ENCODE results near the gene DHODH.
"Not testable (repeated sequence)": the region's sequence is repeated elsewhere in the genome, so short reads cannot be mapped to it uniquely, and the experiment has no call there.

DHODH gene

GRCh38 chr16:72008424-72009216, at the start of gene DHODH:
DHODH (plus strand) TSS chr16:72008744; CDS start chr16:72008765, 21 bp downstream.
- peak; percentile 98 for DNase-seq (ENCODE audit: low spot score)

GRCh38 chr16:71961066-71962039, 47.2 kb upstream of the DHODH start:
- peak; percentile 81 for DNase-seq (ENCODE audit: low spot score)

- DNase-seq (ENCODE audit: low spot score): no peak
Measured at GRCh38 chr16:71963125-71963875, 45.2 kb upstream of the DHODH start.

- no peak for DNase-seq (ENCODE audit: low spot score)
Measured at GRCh38 chr16:71965223-71965622, 43.3 kb upstream of the DHODH start.

- DNase-seq (ENCODE audit: low spot score): no peak
Measured at GRCh38 chr16:71966932-71967331, 41.6 kb upstream of the DHODH start.

GRCh38 chr16:71969353-71969752, 39.2 kb upstream of the DHODH start:
- no peak for DNase-seq (ENCODE audit: low spot score)

- DNase-seq (ENCODE audit: low spot score): no peak
Measured at GRCh38 chr16:71971571-71971970, 37.0 kb upstream of the DHODH start.

- DNase-seq (ENCODE audit: low spot score): no peak
Measured at GRCh38 chr16:71972356-71972755, 36.2 kb upstream of the DHODH start.

- DNase-seq (ENCODE audit: low spot score): no peak
Measured at GRCh38 chr16:71973001-71973400, 35.5 kb upstream of the DHODH start.

- DNase-seq (ENCODE audit: low spot score): no peak
Measured at GRCh38 chr16:71974068-71974818, 34.3 kb upstream of the DHODH start.

GRCh38 chr16:71985262-71985974, 23.1 kb upstream of the DHODH start:
- no peak for DNase-seq (ENCODE audit: low spot score)

GRCh38 chr16:71986131-71986530, 22.4 kb upstream of the DHODH start:
- no peak for DNase-seq (ENCODE audit: low spot score)

GRCh38 chr16:71995038-71995437, 13.5 kb upstream of the DHODH start:
- DNase-seq (ENCODE audit: low spot score): no peak

GRCh38 chr16:71997578-71997977, 11.0 kb upstream of the DHODH start:
- DNase-seq (ENCODE audit: low spot score): not testable (repeated sequence)

GRCh38 chr16:72001180-72001874, 7.2 kb upstream of the DHODH start:
- no peak for DNase-seq (ENCODE audit: low spot score)

- DNase-seq (ENCODE audit: low spot score): no peak
Measured at GRCh38 chr16:72002619-72003018, 5.9 kb upstream of the DHODH start.

- not testable (repeated sequence) for DNase-seq (ENCODE audit: low spot score)
Measured at GRCh38 chr16:72008065-72008423, 500 bp upstream of the DHODH start.

- no peak for DNase-seq (ENCODE audit: low spot score)
Measured at GRCh38 chr16:72009779-72010178, 1.2 kb downstream of the DHODH start.

- DNase-seq (ENCODE audit: low spot score): no peak
Measured at GRCh38 chr16:72012607-72013006, 4.1 kb downstream of the DHODH start.

- peak; percentile 2 for DNase-seq (ENCODE audit: low spot score)
Measured at GRCh38 chr16:72013389-72013788, 4.8 kb downstream of the DHODH start.

All from CD4-positive, alpha-beta T cell treated with Interleukin-15 for 4 hours (primary cell).